CD4-positive, alpha-beta T cell (primary cell): ENCODE results near the gene SHISA2. TPM values are rescaled to one million over a fixed set of nuclear protein-coding genes. Genes with fewer than 3 reads are reported as not detected.

Experiments
- ATAC-seq: fragments of 200-7000 bp; cut with Tn5 transposase; one replicate; pipeline ENCODE4 v1.10.0; 2022; ENCODE audit warnings: mild to moderate bottlenecking; ENCODE audit not compliant: poor library complexity
- CTCF ChIA-PET: fragments of 350-600 bp; sonication (Branson Sonifier 250); formaldehyde crosslinking; loops from one replicate; lab custom pipeline; 2021; ENCODE audit warnings: antibody characterized with exemption, inconsistent platforms; lab: Charles Lee
- POLR2A ChIA-PET: fragments of 350-600 bp; sonication (Branson Sonifier 250); formaldehyde crosslinking; loops from one replicate; lab custom pipeline; 2021; ENCODE audit warnings: antibody characterized with exemption, inconsistent platforms; lab: Charles Lee
- DNase-seq, 14 experiments: peaks; one replicate each; pipeline ENCODE4 v3.0.0-alpha.2; 2013 to 2020; ENCODE audit warnings: mixed read lengths in 2 of 14
- H3K27ac ChIP-seq, 2 donors: one replicate each; pipeline versions ENCODE4 v1.5.1 to v1.7.0; 2013; ENCODE audit warnings: low read length in 2 of 2, low read depth in 1 of 2, mild to moderate bottlenecking in 1 of 2
- H3K27me3 ChIP-seq, 2 experiments: 1 replicate in 1 of 2; 2 replicates in 1 of 2; pipeline versions ENCODE4 v1.6.1 to v1.7.0; 2013; ENCODE audit warnings: low read length in 2 of 2, control low read depth in 1 of 2, mild to moderate bottlenecking in 1 of 2, moderate library complexity in 1 of 2; ENCODE audit not compliant: insufficient read depth in 2 of 2, control insufficient read depth in 1 of 2
- H3K36me3 ChIP-seq: one replicate; pipeline ENCODE4 v1.6.1; 2013; ENCODE audit warnings: low read length, control low read depth; ENCODE audit not compliant: insufficient read depth
- H3K4me1 ChIP-seq: one replicate; pipeline ENCODE4 v1.6.1; 2013; ENCODE audit warnings: low read length, control low read depth; ENCODE audit not compliant: insufficient read depth
- H3K4me3 ChIP-seq: one replicate; pipeline ENCODE4 v1.5.1; 2013; ENCODE audit warnings: mild to moderate bottlenecking, low read length, moderate library complexity
- H3K9me3 ChIP-seq, 2 experiments: 1 replicate in 1 of 2; 2 replicates in 1 of 2; pipeline versions ENCODE4 v1.6.1 to v1.7.0; 2013; ENCODE audit warnings: low read length in 2 of 2, mild to moderate bottlenecking in 2 of 2, control low read depth in 1 of 2, moderate library complexity in 1 of 2; ENCODE audit not compliant: control insufficient read depth in 1 of 2, insufficient read depth in 1 of 2
- H3K27ac Mint-ChIP-seq: one replicate; pipeline ENCODE4 v1.8.0; 2020; ENCODE audit warnings: mixed read lengths
- H3K27me3 Mint-ChIP-seq: one replicate; pipeline ENCODE4 v1.8.0; 2021; ENCODE audit warnings: mixed read lengths
- H3K36me3 Mint-ChIP-seq: one replicate; pipeline ENCODE4 v1.8.0; 2021; ENCODE audit warnings: low read depth, mixed read lengths
- H3K4me1 Mint-ChIP-seq: one replicate; pipeline ENCODE4 v1.8.0; 2021; ENCODE audit warnings: low read depth, mixed read lengths
- H3K4me3 Mint-ChIP-seq: one replicate; pipeline ENCODE4 v1.8.0; 2020; ENCODE audit warnings: mild to moderate bottlenecking, mixed read lengths
- H3K9me3 Mint-ChIP-seq: one replicate; pipeline ENCODE4 v1.8.0; 2020; ENCODE audit warnings: mixed read lengths
- CTCF ChIP-seq: fragments of 200-600 bp; IDR thresholded peaks from one replicate; pipeline ENCODE4 v1.8.0; 2022; ENCODE audit warnings: antibody characterized with exemption, mild to moderate bottlenecking
- intact Hi-C, 2 experiments: fragments of 100-400 bp; cut with DNase I in 1 of 2; cut with micrococcal nuclease in 1 of 2; formaldehyde crosslinking; loops; one replicate each; pipeline versions ENCODE4 v1.15.1 to v1.9.0; 2023 to 2025; cut with DNase I, micrococcal nuclease
- total RNA-seq, 174 experiments: library from RNA in 2 of 174; stranded (reverse) in 2 of 174; gene quantifications; one replicate each; pipeline ENCODE4 v1.2.3 and lab custom pipeline; 2021 to 2026

SHISA2 gene
- total RNA-seq, 2 experiments from 2014 or later, result 0.52 to 0.92 TPM

GRCh38 chr13:26016189-26016588, 35.6 kb downstream of the SHISA2 start:
- H3K4me1 ChIP-seq, result peaks cover 19% of the 10 kb centered on the region
- peaks cover 22% of the 10 kb centered on the region for H3K36me3 Mint-ChIP-seq
- H3K27me3 Mint-ChIP-seq, result no peaks in the 10 kb centered on the region
- ChIA-PET POLR2A (no interaction called here), CTCF (no interaction called here)
- H3K9me3 Mint-ChIP-seq, result no peaks in the 10 kb centered on the region
- no peak overlapping the region for H3K4me3 ChIP-seq
- intact Hi-C loops, result loop anchor here in 1 of 2 experiments (10.0 kb wide), 1 partner anchor 111 kb away; no protein-coding TSS in a partner anchor
- no peak for TF ChIP-seq CTCF
- peaks cover 0 to 5% of the 10 kb centered on the region in 2 experiments for H3K9me3 ChIP-seq
- H3K4me1 Mint-ChIP-seq, result peaks cover 27% of the 10 kb centered on the region
- no peaks in the 10 kb centered on the region for H3K27me3 ChIP-seq
- no peak overlapping the region for H3K4me3 Mint-ChIP-seq
- no peak for DNase-seq
- H3K27ac ChIP-seq, result no peak overlapping the region
- no peak overlapping the region for H3K27ac Mint-ChIP-seq
- ATAC-seq, result no peak
- H3K36me3 ChIP-seq, result no peaks in the 10 kb centered on the region

GRCh38 chr13:26015271-26016125, 36.3 kb downstream of the SHISA2 start:
- ATAC-seq (no peak), DNase-seq (no peak)
- H3K4me3 ChIP-seq, result no peak overlapping the region
- H3K36me3 ChIP-seq, result no peaks in the 10 kb centered on the region
- no peaks in the 10 kb centered on the region for H3K27me3 Mint-ChIP-seq
- no peak overlapping the region for H3K27ac Mint-ChIP-seq
- H3K4me1 ChIP-seq, result peaks cover 19% of the 10 kb centered on the region
- peaks cover 15% of the 10 kb centered on the region for H3K36me3 Mint-ChIP-seq
- ChIA-PET CTCF (no interaction called here), POLR2A (no interaction called here)
- H3K27ac ChIP-seq, result no peak overlapping the region
- no peaks in the 10 kb centered on the region for H3K27me3 ChIP-seq
- H3K9me3 ChIP-seq, result peaks cover 0 to 3% of the 10 kb centered on the region in 2 experiments
- no peaks in the 10 kb centered on the region for H3K9me3 Mint-ChIP-seq
- intact Hi-C loops, result loop anchor here in 1 of 2 experiments (10.0 kb wide), 1 partner anchor 111 kb away; no protein-coding TSS in a partner anchor
- H3K4me1 Mint-ChIP-seq, result peaks cover 27% of the 10 kb centered on the region
- no peak overlapping the region for H3K4me3 Mint-ChIP-seq
- no peak for TF ChIP-seq CTCF

GRCh38 chr13:26012995-26013394, 38.8 kb downstream of the SHISA2 start:
- Mint-ChIP-seq H3K4me3 (peak overlapping the region; percentile 85), H3K9me3 (no peaks in the 10 kb centered on the region), H3K27ac (peak overlapping the region; percentile 91), H3K27me3 (no peaks in the 10 kb centered on the region), H3K36me3 (peaks cover 5% of the 10 kb centered on the region), H3K4me1 (peaks cover 22% of the 10 kb centered on the region)
- H3K27me3 ChIP-seq, result no peaks in the 10 kb centered on the region
- H3K4me3 ChIP-seq, result peak overlapping the region; percentile 57
- ChIA-PET POLR2A (interaction anchor here (2.0 kb wide), 1 partner anchor 125 kb away, joined by 5 read pairs; no protein-coding TSS in a partner anchor), CTCF (no interaction called here)
- no peak for DNase-seq
- no peak for TF ChIP-seq CTCF
- no peak for ATAC-seq
- peak overlapping the region; percentile 10 to 29 for H3K27ac ChIP-seq
- peaks cover 19% of the 10 kb centered on the region for H3K4me1 ChIP-seq
- no peaks in the 10 kb centered on the region for H3K36me3 ChIP-seq
- H3K9me3 ChIP-seq, result no peaks in the 10 kb centered on the region
- intact Hi-C loops, result loop anchor here in 1 of 2 experiments (1.0 to 10.0 kb wide), 2 partner anchors 41 to 108 kb away; no protein-coding TSS in a partner anchor
